ENCODE data around the gene CAPS. TPM values are rescaled to one million over a fixed set of nuclear protein-coding genes. Genes with fewer than 3 reads are reported as not detected.

CAPS gene
- total RNA-seq, 2 donors from 2014 or later, result 6.6 to 6.7 TPM

DNA sequence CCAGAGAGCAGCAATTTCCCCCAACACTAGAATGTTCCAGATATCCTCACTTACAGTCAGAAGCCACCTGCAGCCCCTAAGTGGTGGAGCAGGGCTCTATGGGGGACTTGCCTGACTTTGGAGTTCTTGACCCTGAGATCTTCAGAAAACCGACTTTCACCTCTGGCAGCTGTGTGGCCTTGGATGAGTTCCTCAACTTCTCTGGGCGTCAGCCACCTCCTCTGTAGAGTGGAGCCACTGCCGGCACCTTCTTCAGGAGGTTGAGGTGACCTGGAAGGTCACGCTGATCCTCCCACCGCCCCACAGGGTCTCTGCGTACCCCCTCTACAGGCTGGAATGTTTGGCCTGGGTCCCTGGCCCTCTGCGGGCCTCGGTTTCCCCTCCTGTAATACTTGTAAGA lies 36.6 kb upstream of the CAPS start:
- DNase-seq, result no peak
- Mint-ChIP-seq H3K9me3 (no peaks in the 10 kb centered on the region), H3K4me3 (no peak overlapping the region), H3K27ac (no peak overlapping the region), H3K27me3 (ENCODE audit: insufficient read depth) (no peaks in the 10 kb centered on the region), H3K4me1 (peaks cover 10% of the 10 kb centered on the region), H3K36me3 (ENCODE audit: low read depth) (no peaks in the 10 kb centered on the region)
- no peak overlapping the region for H3K9ac ChIP-seq (ENCODE audit: extremely low read depth, low read length, poor library complexity, severe bottlenecking)
- no peak for TF ChIP-seq CTCF (conservative IDR thresholded peaks at IDR 0.05)
- no peaks in the 10 kb centered on the region for H3K27me3 ChIP-seq (ENCODE audit: control insufficient read depth, insufficient read depth, low read length, poor library complexity, severe bottlenecking)
- H3K4me1 ChIP-seq (ENCODE audit: control insufficient read depth, insufficient read depth, low read length), result no peaks in the 10 kb centered on the region
- no peaks in the 10 kb centered on the region for H3K9me3 ChIP-seq (ENCODE audit: control insufficient read depth, low read length)
- H3K36me3 ChIP-seq (ENCODE audit: control insufficient read depth, insufficient read depth, low read length), result no peaks in the 10 kb centered on the region
- WGBS, 2 experiments (ENCODE audit: insufficient coverage in 1 of 2, insufficient read length in 1 of 2), result 88 to 95% methylated on average over 5 to 8 of the region's 8 CpGs
- H3K27ac ChIP-seq (ENCODE audit: low read depth, low read length), result peak overlapping the region; percentile 61
- no peak overlapping the region for H3K4me3 ChIP-seq (ENCODE audit: low read length)

DNA sequence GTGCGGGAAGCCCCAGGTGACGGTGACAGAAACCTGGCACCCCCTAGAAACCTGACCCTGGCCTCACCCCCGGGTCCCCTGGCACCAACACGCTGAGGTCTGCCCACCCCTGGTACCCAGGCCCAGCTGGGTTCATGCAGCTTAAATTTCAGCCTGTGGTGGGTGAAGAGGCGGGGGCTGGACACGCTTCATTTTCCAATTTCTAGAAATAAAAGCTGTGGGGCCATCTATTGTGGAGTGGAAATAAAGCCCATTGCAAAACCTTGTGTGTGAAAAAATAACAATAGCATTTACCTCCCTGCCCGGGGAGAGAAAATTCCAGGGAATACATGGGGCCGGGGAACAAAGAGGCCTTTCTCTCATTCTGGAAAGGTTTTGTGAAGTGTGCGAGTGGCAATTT lies 36.2 kb upstream of the CAPS start:
- H3K9ac ChIP-seq (ENCODE audit: extremely low read depth, low read length, poor library complexity, severe bottlenecking), result no peak overlapping the region
- no peaks in the 10 kb centered on the region for H3K9me3 ChIP-seq (ENCODE audit: control insufficient read depth, low read length)
- no peaks in the 10 kb centered on the region for H3K36me3 ChIP-seq (ENCODE audit: control insufficient read depth, insufficient read depth, low read length)
- no peak for TF ChIP-seq CTCF (conservative IDR thresholded peaks at IDR 0.05)
- Mint-ChIP-seq H3K9me3 (no peaks in the 10 kb centered on the region), H3K4me3 (no peak overlapping the region), H3K27me3 (ENCODE audit: insufficient read depth) (no peaks in the 10 kb centered on the region), H3K4me1 (peaks cover 10% of the 10 kb centered on the region), H3K36me3 (ENCODE audit: low read depth) (no peaks in the 10 kb centered on the region), H3K27ac (no peak overlapping the region)
- 73 to 88% methylated on average over 4 to 9 of the region's 9 CpGs for WGBS, 2 experiments (ENCODE audit: insufficient coverage in 1 of 2, insufficient read length in 1 of 2)
- DNase-seq, result no peak
- no peak overlapping the region for H3K4me3 ChIP-seq (ENCODE audit: low read length)
- no peaks in the 10 kb centered on the region for H3K4me1 ChIP-seq (ENCODE audit: control insufficient read depth, insufficient read depth, low read length)
- no peaks in the 10 kb centered on the region for H3K27me3 ChIP-seq (ENCODE audit: control insufficient read depth, insufficient read depth, low read length, poor library complexity, severe bottlenecking)
- H3K27ac ChIP-seq (ENCODE audit: low read depth, low read length), result peak overlapping the region; percentile 87

DNA sequence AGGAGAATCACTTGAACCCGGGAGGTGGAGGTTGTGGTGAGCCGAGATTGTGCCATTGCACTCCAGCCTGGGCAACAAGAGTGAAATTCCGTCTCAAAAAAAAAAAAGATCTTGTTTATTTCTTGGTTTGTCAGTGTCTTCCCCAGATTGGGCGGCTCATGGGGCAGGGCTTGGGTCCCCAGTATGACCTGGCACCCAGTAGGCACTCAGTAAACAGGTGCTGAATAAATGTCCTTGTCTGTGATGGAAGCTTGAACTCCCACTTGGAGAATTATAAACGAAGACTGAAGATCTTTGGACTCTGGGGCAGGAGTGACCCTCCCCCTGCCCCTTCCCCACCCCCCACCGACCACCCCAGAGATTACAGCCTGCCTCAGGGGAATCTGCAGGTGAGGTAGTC lies 33.9 kb upstream of the CAPS start:
- Histone ChIP-seq H3K4me3 (ENCODE audit: low read length) (no peak overlapping the region), H3K27me3 (ENCODE audit: control insufficient read depth, insufficient read depth, low read length, poor library complexity, severe bottlenecking) (no peaks in the 10 kb centered on the region), H3K36me3 (ENCODE audit: control insufficient read depth, insufficient read depth, low read length) (no peaks in the 10 kb centered on the region), H3K9me3 (ENCODE audit: control insufficient read depth, low read length) (no peaks in the 10 kb centered on the region), H3K4me1 (ENCODE audit: control insufficient read depth, insufficient read depth, low read length) (no peaks in the 10 kb centered on the region), H3K9ac (ENCODE audit: extremely low read depth, low read length, poor library complexity, severe bottlenecking) (no peak overlapping the region), H3K27ac (ENCODE audit: low read depth, low read length) (no peak overlapping the region)
- Mint-ChIP-seq H3K9me3 (no peaks in the 10 kb centered on the region), H3K27ac (no peak overlapping the region), H3K4me1 (peaks cover 10% of the 10 kb centered on the region), H3K27me3 (ENCODE audit: insufficient read depth) (no peaks in the 10 kb centered on the region), H3K4me3 (no peak overlapping the region), H3K36me3 (ENCODE audit: low read depth) (no peaks in the 10 kb centered on the region)
- WGBS, 2 experiments (ENCODE audit: insufficient coverage in 1 of 2, insufficient read length in 1 of 2), result 67 to 90% methylated on average over 2 to 5 of the region's 6 CpGs
- no peak for TF ChIP-seq CTCF (conservative IDR thresholded peaks at IDR 0.05)
- no peak for DNase-seq
